ENCODE data around the gene FAM171A2. TPM values are rescaled to one million over a fixed set of nuclear protein-coding genes. Genes with fewer than 3 reads are reported as not detected.

Gene FAM171A2
- total RNA-seq, 2 donors from 2014 or later: 45.7 to 51.9 TPM

GRCh38 chr17:44360826-44361225 lies 2.8 kb downstream of the FAM171A2 start:
- H3K36me3 Mint-ChIP-seq (ENCODE audit: low read depth): peaks cover 12% of the 10 kb centered on the region
- H3K27ac ChIP-seq (ENCODE audit: low read depth, low read length): no peak overlapping the region

GRCh38 chr17:44360144-44360533 lies 3.5 kb downstream of the FAM171A2 start:
- Mint-ChIP-seq H3K4me1 (peaks cover 16% of the 10 kb centered on the region), H3K27ac (no peak overlapping the region), H3K4me3 (no peak overlapping the region), H3K36me3 (ENCODE audit: low read depth) (peaks cover 12% of the 10 kb centered on the region), H3K9me3 (no peaks in the 10 kb centered on the region), H3K27me3 (ENCODE audit: insufficient read depth) (peaks cover 13% of the 10 kb centered on the region)
- H3K9me3 ChIP-seq (ENCODE audit: control insufficient read depth, low read length): no peaks in the 10 kb centered on the region
- TF ChIP-seq CTCF (conservative IDR thresholded peaks at IDR 0.05): no peak
- no peaks in the 10 kb centered on the region for H3K27me3 ChIP-seq (ENCODE audit: control insufficient read depth, insufficient read depth, low read length, poor library complexity, severe bottlenecking)
- 92 to 99% methylated on average over 5 to 6 of the region's 6 CpGs for WGBS, 2 experiments (ENCODE audit: insufficient coverage in 1 of 2, insufficient read length in 1 of 2)
- no peak overlapping the region for H3K27ac ChIP-seq (ENCODE audit: low read depth, low read length)
- H3K36me3 ChIP-seq (ENCODE audit: control insufficient read depth, insufficient read depth, low read length): peaks cover 30% of the 10 kb centered on the region
- no peak overlapping the region for H3K4me3 ChIP-seq (ENCODE audit: low read length)
- no peak for DNase-seq
- no peak overlapping the region for H3K9ac ChIP-seq (ENCODE audit: extremely low read depth, low read length, poor library complexity, severe bottlenecking)
- H3K4me1 ChIP-seq (ENCODE audit: control insufficient read depth, insufficient read depth, low read length): peaks cover 20% of the 10 kb centered on the region

More at GRCh38 chr17:44360826-44361225, 2.8 kb downstream of the FAM171A2 start:
- Histone ChIP-seq H3K4me1 (ENCODE audit: control insufficient read depth, insufficient read depth, low read length) (peaks cover 20% of the 10 kb centered on the region), H3K36me3 (ENCODE audit: control insufficient read depth, insufficient read depth, low read length) (peaks cover 25% of the 10 kb centered on the region), H3K27me3 (ENCODE audit: control insufficient read depth, insufficient read depth, low read length, poor library complexity, severe bottlenecking) (no peaks in the 10 kb centered on the region), H3K9ac (ENCODE audit: extremely low read depth, low read length, poor library complexity, severe bottlenecking) (no peak overlapping the region), H3K4me3 (ENCODE audit: low read length) (no peak overlapping the region), H3K9me3 (ENCODE audit: control insufficient read depth, low read length) (no peaks in the 10 kb centered on the region)
- 76 to 80% methylated on average over 3 to 5 of the region's 5 CpGs for WGBS, 2 experiments (ENCODE audit: insufficient coverage in 1 of 2, insufficient read length in 1 of 2)
- no peaks in the 10 kb centered on the region for H3K9me3 Mint-ChIP-seq
- no peak for TF ChIP-seq CTCF (conservative IDR thresholded peaks at IDR 0.05)
- H3K4me1 Mint-ChIP-seq: peaks cover 16% of the 10 kb centered on the region
- H3K27me3 Mint-ChIP-seq (ENCODE audit: insufficient read depth): peaks cover 20% of the 10 kb centered on the region
- no peak overlapping the region for H3K27ac Mint-ChIP-seq
- H3K4me3 Mint-ChIP-seq: peak overlapping the region; percentile 73
- no peak for DNase-seq

- Histone ChIP-seq H3K4me1 (ENCODE audit: control insufficient read depth, insufficient read depth, low read length) (peaks cover 20% of the 10 kb centered on the region), H3K36me3 (ENCODE audit: control insufficient read depth, insufficient read depth, low read length) (peaks cover 31% of the 10 kb centered on the region), H3K9me3 (ENCODE audit: control insufficient read depth, low read length) (no peaks in the 10 kb centered on the region), H3K4me3 (ENCODE audit: low read length) (no peak overlapping the region), H3K27ac (ENCODE audit: low read depth, low read length) (no peak overlapping the region), H3K9ac (ENCODE audit: extremely low read depth, low read length, poor library complexity, severe bottlenecking) (no peak overlapping the region), H3K27me3 (ENCODE audit: control insufficient read depth, insufficient read depth, low read length, poor library complexity, severe bottlenecking) (no peaks in the 10 kb centered on the region)
- 100% methylated on average over 2 to 12 of the region's 14 CpGs for WGBS, 2 experiments (ENCODE audit: insufficient coverage in 1 of 2, insufficient read length in 1 of 2)
- no peaks in the 10 kb centered on the region for H3K9me3 Mint-ChIP-seq
- TF ChIP-seq CTCF (conservative IDR thresholded peaks at IDR 0.05): no peak
- H3K36me3 Mint-ChIP-seq (ENCODE audit: low read depth): peaks cover 12% of the 10 kb centered on the region
- H3K27me3 Mint-ChIP-seq (ENCODE audit: insufficient read depth): peaks cover 8% of the 10 kb centered on the region
- H3K4me3 Mint-ChIP-seq: no peak overlapping the region
- H3K27ac Mint-ChIP-seq: no peak overlapping the region
- DNase-seq: no peak
- peaks cover 16% of the 10 kb centered on the region for H3K4me1 Mint-ChIP-seq
These were observed 4.1 kb downstream of the FAM171A2 start for GRCh38 chr17:44359458-44360143.

Measured in endodermal cell (in vitro differentiated cells).